ENCODE results near the gene CCDC175. TPM values are rescaled to one million over a fixed set of nuclear protein-coding genes. Genes with fewer than 3 reads are reported as not detected.

Gene CCDC175
- not detected in 2 replicates for total RNA-seq

GRCh38 chr14:59576332-59577294 lies at the start of gene CCDC175:
TSS of gene CCDC175 (minus strand) at chr14:59576812. CDS start at chr14:59576775, 37 bp downstream.

GRCh38 chr14:59483819-59484638 lies 92.6 kb downstream of the CCDC175 start, which contains the start of the genes JKAMP and L3HYPDH:
TSS of gene JKAMP (plus strand) at chr14:59484517. CDS start at chr14:59484590, 73 bp downstream.
TSS of gene L3HYPDH (minus strand) at chr14:59484408. CDS start at chr14:59484316, 92 bp downstream.

GRCh38 chr14:59465316-59466135 lies 111.1 kb downstream of the CCDC175 start, which contains the start of gene GPR135:
TSS of gene GPR135 (minus strand) at chr14:59465380. CDS start at chr14:59465226, 154 bp downstream.

Other genes starting within 250 kb of the CCDC175 start
- 3.3 and 4.2 TPM in 2 replicates for gene GPR135, start 111.4 kb downstream of the CCDC175 start, total RNA-seq
- gene L3HYPDH, start 92.4 kb downstream of the CCDC175 start, total RNA-seq = 37.0 and 54.7 TPM in 2 replicates
- 98.9 and 137 TPM in 2 replicates for gene JKAMP, start 92.3 kb downstream of the CCDC175 start, total RNA-seq

All from placental pericyte (primary cell).